NCI-H2081 (cell line): ENCODE data around the gene WDPCP.
"Not testable (repeated sequence)": the region's sequence is repeated elsewhere in the genome, so short reads cannot be mapped to it uniquely, and the experiment has no call there.

Experiments
- DNase-seq, 2 experiments: peaks; one replicate each; lab custom pipeline; 2025; lab: John Stamatoyannopoulos, UW

The WDPCP gene

DNA sequence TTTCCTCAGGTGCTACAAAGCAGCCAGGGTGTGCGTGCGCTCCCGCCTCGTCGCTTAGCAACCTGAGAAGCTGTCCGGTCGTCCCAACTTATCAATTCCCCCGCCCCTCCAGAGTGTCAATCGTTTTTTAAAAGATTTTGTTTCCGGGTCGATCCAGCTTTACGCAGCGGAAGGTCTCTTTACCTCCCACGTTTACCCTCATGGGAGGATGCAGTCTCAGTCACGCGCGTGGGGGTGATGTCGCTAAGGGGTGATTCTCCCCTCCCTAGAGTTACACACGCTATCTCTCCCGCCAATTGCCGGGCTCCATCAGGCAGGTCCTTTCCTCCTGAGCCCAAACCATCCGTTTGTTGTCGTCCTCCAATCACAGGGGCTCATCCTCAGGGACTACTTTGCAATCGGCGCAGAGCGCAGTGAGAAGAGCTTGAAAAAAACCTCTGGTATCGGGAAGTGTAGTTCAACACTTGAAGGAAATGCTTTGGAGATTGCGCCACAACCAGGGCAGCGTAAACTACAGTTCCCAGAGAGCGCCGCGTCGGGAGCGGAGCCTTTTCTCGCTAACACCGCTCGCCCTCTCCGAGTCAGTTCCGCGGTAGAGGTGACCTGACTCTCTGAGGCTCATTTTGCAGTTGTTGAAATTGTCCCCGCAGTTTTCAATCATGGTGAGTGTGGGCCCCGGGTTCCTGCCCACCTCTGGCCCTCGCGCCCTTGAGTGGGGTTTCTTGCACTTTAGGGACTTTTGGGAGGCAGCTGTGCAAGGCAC is at the start of gene WDPCP, which contains the start of gene MDH1:
WDPCP (minus strand) TSS at position 93 of the 763 bp plus-strand sequence. CDS start 206 bp downstream, outside the sequence.
MDH1 (plus strand) TSS at position 579 of the 763 bp plus-strand sequence; CDS start at position 660, 81 bp downstream.
- DNase-seq, result peak; percentile 99 to 100

- DNase-seq, result no peak
These were observed 44.1 kb upstream of the WDPCP start for GRCh38 chr2:63632382-63632781.

GRCh38 chr2:63631501-63631900 is 43.2 kb upstream of the WDPCP start:
- DNase-seq, result no peak

- no peak for DNase-seq
These were observed 40.2 kb upstream of the WDPCP start for GRCh38 chr2:63628403-63628942.

GRCh38 chr2:63627866-63628265 is 39.6 kb upstream of the WDPCP start:
- DNase-seq, result no peak

GRCh38 chr2:63623763-63624162 is 35.5 kb upstream of the WDPCP start:
- DNase-seq, result not testable (repeated sequence)

- no peak for DNase-seq
These were observed 34.5 kb upstream of the WDPCP start for GRCh38 chr2:63622751-63623150.

DNA sequence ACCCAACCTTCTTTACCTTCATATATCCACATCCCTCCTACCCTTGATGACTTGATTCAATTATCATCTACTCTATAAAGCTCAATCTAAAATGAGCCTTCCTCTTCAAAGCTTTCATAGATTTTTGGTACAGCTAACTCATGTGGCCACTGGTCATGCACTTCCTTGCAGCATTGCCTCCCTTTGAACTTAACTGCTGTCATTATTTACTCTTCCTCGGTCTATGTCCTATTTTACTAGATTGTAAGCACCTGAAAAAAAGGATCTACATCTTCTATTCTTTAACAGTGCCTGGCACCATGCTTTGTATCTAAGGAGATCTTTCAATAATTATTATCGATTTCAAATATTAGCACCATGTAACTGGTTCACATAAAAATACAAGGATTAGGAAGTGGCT is 31.1 kb upstream of the WDPCP start:
- no peak for DNase-seq

GRCh38 chr2:63617366-63617765 is 29.1 kb upstream of the WDPCP start:
- DNase-seq, result no peak

GRCh38 chr2:63614983-63615945 is 27.0 kb upstream of the WDPCP start:
- DNase-seq, result no peak

GRCh38 chr2:63614448-63614968 is 26.2 kb upstream of the WDPCP start:
- DNase-seq, result no peak

- no peak for DNase-seq
These were observed 25.2 kb upstream of the WDPCP start for GRCh38 chr2:63613391-63613901.

GRCh38 chr2:63610525-63610924 is 22.2 kb upstream of the WDPCP start:
- DNase-seq, result no peak

DNA sequence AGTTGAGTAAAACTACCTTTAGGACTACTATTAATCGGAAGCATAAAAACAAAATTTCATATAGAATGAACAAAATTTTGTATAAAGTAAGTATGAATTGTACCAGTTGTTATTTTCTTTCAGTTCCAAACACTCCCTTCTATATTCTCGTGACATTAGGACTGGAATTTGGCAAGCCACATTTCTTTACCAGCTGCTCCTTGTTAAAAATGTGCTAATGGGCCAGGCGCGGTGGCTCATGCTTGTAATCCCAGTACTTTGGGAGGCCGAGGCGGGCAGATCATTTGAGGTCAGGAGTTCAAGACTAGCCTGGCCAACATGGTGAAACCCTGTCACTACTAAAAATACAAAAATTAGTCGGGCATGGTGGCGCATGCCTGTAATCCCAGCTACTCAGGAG is 20.6 kb upstream of the WDPCP start:
- not testable (repeated sequence) for DNase-seq

DNA sequence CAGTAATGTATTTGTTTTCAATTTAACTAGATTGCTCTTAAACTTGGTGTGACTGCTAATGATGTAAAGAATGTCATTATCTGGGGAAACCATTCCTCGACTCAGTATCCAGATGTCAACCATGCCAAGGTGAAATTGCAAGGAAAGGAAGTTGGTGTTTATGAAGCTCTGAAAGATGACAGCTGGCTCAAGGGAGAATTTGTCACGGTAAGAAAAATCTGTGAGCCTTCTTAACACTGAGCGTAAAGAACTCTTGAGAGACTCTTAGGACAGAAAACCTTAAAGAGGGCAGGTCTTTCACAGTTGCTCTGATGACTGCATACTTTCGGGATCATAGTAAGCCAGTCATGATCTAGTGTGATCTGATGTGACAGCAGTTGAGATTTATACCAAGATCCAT is 16.4 kb upstream of the WDPCP start:
- DNase-seq, result no peak

GRCh38 chr2:63600881-63601460 is 12.7 kb upstream of the WDPCP start:
- DNase-seq, result no peak

DNA sequence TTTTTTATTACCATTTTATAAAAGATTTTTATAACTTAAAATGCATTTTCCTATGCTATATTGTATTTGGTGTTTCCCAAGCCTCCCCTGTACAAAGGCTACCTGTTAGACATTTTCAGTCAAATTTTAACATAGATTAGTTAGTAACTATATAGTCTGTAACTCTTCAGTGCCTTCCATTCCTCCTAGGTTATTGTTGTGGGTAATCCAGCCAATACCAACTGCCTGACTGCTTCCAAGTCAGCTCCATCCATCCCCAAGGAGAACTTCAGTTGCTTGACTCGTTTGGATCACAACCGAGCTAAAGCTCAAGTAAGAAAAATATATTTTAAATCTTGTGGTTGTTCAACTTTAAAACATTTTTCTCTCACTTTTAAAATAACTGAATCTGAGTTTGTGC is 10.7 kb upstream of the WDPCP start:
- no peak for DNase-seq

DNA sequence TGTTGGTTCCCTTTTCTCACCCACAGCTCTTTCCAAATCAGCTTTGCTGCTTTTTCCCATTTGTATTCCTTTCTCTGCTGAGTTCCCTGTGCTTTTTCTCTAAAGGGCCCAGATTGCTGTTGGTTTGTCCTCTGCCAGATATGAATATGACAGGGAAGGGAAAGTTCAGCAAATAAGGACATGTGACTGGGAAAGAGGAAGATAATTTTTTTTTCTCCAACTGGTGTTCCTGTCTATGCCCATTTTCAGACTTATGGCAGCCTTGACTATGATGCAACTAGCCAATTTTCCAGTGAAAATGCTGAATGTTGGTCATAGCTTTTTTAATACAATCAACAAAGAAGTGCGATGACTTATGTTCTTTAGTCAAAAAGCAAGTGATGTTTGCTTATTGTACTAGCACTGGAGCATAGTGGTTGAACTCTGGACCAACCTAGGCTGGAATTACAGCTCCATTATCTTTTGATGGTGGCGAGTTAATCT is 8.2 kb upstream of the WDPCP start:
- DNase-seq, result no peak

GRCh38 chr2:63594660-63595059 is 6.4 kb upstream of the WDPCP start:
- no peak for DNase-seq

GRCh38 chr2:63591566-63592175 is 3.4 kb upstream of the WDPCP start:
- no peak for DNase-seq
